ENCODE measurements around the gene ABAT.

DNA sequence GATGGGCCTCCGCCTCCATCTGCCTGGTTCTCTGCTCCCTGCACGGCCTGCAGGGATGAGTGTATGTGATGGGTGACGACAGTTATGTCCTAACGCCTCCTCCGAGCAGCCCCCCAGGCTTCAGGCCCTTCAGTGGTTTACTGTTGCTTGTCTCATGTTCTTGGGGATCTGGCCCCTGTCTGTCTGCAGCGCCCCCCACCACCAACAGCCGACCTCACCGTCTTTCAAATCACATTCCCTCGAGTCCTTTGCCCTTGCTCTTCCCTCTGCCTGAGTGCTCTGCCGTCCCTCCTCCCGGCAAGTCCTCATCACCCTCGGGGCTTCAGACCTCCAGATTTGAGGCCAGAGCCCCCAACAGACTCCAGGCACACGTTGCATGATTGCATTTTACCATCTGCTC is 34.7 kb upstream of the ABAT start:
- TF ChIP-seq CTCF (conservative IDR thresholded peaks at IDR 0.05; ENCODE audit: low read depth, low read length) (no peak), EZH2 (IDR thresholded peaks at IDR 0.05; ENCODE audit: borderline replicate concordance, low read depth, low read length, poor library complexity, severe bottlenecking) (no peak)
